NCI-H524 treated with DMSO at 0.1 percent for 48 hours (cell line): ENCODE data around the gene SHC4.
"Not testable (repeated sequence)": the region's sequence is repeated elsewhere in the genome, so short reads cannot be mapped to it uniquely, and the experiment has no call there.

Experiments
- DNase-seq: peaks from one replicate; lab custom pipeline; 2025; lab: John Stamatoyannopoulos, UW

Gene SHC4

DNA sequence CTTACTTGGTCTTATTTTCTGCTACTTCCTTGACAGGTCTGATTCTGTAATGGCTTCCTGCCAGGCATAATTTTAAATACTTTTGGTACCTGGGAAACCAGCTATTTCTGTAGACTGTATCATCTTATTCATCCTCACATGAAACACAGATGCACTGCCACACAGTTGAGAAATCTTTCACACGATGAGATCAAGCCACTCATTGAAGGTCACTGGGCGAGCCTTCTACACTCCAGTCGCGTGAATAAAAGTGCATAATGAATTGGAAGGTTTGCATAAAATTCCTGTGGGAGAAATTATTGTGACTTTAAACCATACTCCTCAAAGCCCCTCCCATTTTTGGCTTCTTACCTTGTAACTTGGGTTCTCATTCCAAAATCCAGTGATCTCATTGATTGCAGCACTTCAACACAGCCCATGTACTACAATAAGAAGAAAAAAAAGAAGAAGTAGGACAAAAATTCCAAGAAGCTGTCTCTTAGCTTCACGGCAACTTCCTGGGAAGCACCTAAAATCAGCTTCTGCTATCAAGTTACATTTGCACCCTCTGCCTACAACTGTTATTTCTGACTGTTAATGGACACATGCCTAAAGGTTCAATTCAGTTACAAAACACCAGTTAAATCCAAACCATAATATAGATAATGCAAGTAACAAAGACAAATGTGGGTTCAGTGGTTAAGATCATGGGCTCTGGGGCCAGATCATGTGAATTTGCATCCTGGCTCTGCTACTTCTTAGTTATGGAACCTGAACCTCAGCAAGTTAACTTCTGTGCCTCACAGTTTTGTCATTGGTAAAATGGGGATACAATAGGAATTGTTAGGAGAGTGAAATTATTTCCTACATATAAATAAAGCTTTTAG is 39.0 kb downstream of the SHC4 start:
- DNase-seq = no peak

DNA sequence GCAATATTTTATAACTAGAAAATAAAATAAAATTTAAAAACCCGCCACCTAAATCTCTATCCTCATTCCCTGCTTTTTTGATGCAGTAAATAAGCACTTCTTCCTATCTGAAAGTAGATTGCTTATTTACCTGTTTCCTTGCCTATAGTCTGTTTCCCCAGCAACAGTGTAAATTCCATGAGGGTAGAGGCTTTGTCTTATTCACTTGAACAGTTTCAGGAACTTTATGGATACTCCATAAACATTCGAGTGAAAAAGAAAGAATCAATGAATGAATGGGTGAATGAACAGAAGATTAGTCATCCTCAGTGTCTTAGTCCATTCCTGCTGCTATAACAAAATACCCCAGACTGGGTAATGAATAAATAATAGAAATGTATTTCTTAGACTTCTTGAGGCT is 41.7 kb downstream of the SHC4 start:
- DNase-seq = no peak

DNA sequence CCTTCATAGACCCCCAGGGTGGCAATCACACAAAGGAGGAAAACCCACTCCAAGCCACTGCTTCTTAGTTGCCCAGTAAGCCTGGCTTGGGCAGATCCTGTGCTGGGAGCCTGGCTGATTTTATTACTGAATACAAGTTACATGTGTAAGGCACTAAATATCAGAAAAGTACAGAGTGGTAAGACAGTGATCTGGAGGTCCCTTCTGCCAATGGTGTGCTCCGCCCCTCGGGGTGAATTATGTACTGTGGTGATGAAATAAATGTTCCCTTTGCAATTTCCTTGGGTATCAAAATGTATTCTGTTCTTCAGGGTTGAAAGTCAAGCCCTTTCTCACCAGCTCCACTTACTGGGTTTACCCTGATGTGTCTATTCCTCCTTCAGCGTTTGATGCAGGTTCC is 47.0 kb downstream of the SHC4 start:
- DNase-seq = no peak

DNA sequence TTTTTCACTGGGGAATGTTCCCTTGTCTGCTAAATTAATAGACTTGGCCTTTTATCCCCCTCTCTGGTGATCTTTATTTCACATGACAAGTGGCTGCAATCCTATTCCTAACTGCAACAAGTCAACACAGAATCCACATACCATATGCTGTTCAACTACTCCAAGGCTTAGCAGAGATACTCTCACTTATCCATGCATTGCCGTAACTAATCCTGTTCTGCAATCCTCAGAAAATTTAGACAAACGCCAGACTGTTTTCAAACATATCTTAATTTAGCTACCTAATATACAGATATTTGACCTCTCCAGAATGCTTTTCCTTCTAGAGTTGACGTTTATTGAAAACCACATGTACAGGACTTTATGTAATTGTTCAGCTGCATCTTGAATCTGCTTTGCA is 47.9 kb downstream of the SHC4 start:
- DNase-seq = peak; percentile 84

- DNase-seq = no peak
Measured at GRCh38 chr15:48914717-48915116, 49.0 kb downstream of the SHC4 start.

DNA sequence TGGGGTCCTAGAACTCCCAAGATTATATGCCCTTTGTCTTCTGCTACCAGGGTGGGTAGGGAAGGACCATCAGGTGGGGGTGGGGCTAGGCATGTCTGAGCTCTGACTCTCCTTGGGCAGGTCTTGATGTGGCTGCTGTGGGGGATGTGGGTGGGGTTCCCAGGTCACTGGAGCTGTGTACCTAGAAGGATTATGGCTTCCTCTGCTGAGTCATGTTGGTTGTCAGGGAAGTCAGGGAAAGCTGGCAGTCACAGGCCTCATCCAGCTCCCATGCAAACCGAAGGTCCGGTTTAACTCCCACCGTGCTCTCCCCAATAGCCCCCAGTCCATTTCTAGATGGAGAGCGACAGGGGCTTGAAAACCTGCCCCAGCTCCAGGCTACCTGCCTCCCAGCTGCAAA is 50.6 kb downstream of the SHC4 start:
- no peak for DNase-seq

DNA sequence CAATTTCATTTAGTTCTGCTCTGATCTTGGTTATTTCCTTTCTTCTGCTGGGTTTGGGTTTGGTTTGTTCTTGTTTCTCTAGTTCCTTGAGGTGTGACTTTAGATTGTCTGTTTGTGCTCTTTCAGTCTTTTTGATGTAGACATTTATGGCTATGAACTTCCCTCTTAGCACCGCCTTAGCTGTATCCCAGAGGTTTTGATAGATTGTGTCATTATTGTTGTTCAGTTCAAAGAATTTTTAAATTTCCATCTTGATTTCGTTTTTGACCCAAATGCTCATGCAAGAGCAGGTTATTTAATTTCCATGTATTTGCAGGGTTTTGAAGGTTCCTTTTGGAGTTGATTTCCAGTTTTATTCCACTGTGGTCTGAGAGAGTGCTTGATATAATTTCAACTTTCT is 53.2 kb downstream of the SHC4 start:
- not testable (repeated sequence) for DNase-seq

DNA sequence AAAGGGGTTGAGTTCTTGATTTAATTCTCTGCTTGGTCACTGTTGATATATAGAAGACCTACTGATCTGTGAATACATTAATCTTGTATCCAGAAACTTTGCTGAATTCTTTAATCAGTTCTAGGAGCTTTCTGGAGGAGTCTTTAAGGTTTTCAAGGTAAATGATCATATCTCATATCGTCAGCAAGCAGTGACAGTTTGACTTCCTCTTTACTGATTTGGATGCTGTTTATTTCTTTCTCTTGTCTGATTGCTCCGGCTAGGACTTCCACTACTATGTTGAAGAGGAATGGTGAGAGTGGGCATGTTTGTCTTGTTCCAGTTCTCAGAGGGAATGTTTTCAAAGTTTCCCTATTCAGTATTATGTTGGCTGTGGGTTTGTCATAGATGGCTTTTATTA is 54.4 kb downstream of the SHC4 start:
- not testable (repeated sequence) for DNase-seq

GRCh38 chr15:48905847-48906246 is 57.9 kb downstream of the SHC4 start:
- no peak for DNase-seq

DNA sequence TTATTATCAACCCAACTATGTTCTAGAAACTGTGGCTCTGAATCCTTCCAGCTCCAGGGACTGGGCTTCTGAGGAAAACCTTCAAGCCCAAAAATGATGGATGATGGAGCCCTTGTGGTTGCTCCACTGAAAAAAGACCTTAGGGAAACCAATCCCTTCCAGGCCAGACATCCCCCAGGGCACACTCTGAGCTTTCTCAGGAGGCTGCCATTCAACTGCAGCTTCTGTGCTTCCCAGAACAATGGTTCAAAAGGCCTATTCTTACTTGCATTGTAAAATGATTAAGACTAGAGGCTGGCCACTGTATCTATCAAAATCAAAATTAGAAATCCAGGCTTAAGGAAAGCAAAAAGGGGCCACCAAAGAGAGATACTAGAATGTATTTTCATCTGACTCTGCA is 58.5 kb downstream of the SHC4 start:
- DNase-seq = no peak

DNA sequence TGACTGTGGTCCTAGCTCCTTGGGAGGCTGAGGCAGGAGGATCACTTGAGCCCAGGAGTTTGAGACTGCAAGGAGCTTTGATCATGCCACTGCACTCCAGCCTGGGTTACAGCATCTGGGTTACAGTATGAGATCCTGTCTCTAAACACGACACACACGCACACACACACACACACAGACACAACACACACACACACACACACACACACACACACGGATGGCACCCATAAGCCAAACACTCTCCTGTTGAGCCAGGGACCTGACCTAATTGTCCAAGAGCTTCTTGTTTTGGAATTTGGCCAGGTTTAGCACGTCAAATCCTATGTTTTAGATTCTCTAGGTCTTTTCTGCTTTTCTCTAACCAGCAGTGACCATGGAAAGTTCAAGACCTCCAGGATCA is 59.0 kb downstream of the SHC4 start:
- DNase-seq = no peak

GRCh38 chr15:48899793-48900192 is 63.9 kb downstream of the SHC4 start:
- no peak for DNase-seq

DNA sequence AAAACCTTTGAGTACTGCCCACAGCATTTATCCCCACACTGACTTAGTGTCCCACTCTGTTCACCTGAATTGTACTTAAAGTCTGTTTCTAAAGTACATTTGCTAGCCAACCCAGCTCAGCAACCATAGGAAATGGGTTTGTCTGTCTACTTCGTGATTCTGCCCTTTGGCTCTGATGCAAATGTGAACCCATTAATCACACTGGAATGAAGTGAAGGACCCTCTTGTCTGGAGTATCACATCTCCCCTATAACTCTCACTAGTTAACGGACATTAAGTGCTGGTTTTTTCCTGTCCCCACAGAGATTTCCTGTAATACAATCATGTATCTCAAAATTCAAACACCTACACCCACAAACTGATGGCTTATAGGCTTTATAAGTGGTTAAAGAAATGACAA is 65.3 kb downstream of the SHC4 start:
- no peak for DNase-seq

DNA sequence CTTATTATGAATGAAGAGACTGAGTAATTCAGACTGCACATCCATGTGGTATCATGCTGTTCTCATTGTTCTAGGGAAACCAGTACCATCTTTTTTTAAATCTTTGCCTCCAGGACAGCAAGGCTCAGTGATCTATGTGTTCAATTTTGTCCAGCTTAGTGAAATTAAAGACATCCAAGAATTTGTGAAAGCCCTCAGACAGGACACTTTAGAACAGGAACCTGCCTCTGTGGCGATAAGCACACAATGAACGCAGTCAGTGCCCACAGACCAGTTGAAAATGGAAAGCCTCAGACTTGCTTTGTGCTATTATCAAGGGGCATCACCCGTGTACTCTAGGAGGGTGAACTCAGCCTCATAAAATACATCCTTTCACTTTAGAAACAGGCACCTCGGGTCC is 65.7 kb downstream of the SHC4 start:
- DNase-seq = no peak

- no peak for DNase-seq
Measured at GRCh38 chr15:48896869-48897814, 66.6 kb downstream of the SHC4 start.

DNA sequence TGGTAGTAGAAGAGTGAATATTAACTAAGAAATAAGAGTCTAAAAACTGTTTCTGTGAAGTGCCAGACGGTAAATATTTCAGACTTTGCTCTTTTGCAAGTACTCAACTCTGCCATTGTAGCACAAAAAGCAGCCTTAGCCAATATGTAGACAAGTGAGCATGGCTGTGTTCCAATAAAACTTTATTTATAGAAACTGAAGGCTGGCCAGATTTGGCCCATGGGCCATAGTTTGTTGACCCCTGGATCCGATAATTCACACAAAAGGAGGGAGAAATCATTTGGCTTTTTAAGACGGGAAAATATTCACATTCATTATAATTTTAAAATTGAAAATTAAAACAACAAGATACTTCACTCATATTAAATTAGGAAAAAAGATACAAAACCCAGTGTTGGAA is 70.4 kb downstream of the SHC4 start:
- DNase-seq = no peak

- no peak for DNase-seq
Measured at GRCh38 chr15:48891232-48891765, 72.4 kb downstream of the SHC4 start.

- no peak for DNase-seq
Measured at GRCh38 chr15:48890375-48890972, 73.2 kb downstream of the SHC4 start.

DNA sequence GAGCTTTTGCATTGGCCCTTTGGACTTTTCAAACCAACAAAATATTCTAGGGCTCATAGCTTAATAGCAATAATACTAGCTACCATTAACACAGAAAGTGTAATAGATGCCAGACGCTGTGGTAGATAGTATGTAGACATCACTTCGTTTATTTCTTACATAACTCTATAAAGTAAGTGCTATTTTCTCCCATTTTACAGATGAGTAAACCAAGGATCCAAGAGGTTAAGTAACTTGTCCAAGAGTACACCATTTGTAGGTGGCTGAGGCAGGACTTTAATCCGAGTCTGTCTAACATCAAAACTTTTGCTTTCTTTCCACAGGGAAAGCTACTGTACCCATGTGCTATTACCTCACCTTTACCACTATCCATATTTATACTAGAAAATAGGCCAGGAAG is 73.8 kb downstream of the SHC4 start:
- DNase-seq = no peak

GRCh38 chr15:48888836-48889235 is 74.9 kb downstream of the SHC4 start:
- no peak for DNase-seq

- no peak for DNase-seq
Measured at GRCh38 chr15:48888191-48888590, 75.5 kb downstream of the SHC4 start.

GRCh38 chr15:48887144-48887543 is 76.6 kb downstream of the SHC4 start:
- DNase-seq = no peak
